Measurements from ENCODE around the gene CDK5RAP2.
"Not testable (repeated sequence)": the region's sequence is repeated elsewhere in the genome, so short reads cannot be mapped to it uniquely, and the experiment has no call there.

CDK5RAP2 gene

DNA sequence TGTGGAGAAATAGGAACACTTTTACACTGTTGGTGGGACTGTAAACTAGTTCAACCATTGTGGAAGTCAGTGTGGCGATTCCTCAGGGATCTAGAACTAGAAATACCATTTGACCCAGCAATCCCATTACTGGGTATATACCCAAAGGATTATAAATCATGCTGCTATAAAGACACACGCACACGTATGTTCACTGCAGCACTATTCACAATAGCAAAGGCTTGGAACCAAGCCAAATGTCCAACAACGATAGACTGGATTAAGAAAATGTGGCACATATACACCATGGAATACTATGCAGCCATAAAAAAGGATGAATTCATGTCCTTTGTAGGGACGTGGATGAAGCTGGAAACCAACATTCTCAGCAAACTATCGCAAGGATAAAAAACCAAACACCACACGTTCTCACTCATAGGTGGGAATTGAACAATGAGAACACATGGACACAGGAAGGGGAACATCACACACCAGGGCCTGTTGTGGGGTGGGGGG lies 27.7 kb downstream of the CDK5RAP2 start:
- in situ Hi-C loops (cut with MboI; ENCODE audit: low sequenced_read_pairs) = not testable (repeated sequence)

GRCh38 chr9:120545701-120546550 lies 34.0 kb downstream of the CDK5RAP2 start:
- in situ Hi-C loops (cut with MboI; ENCODE audit: low sequenced_read_pairs) = no loop called here

GRCh38 chr9:120544441-120544840 lies 35.5 kb downstream of the CDK5RAP2 start:
- in situ Hi-C loops (cut with MboI; ENCODE audit: low sequenced_read_pairs) = no loop called here

GRCh38 chr9:120542701-120543490 lies 37.1 kb downstream of the CDK5RAP2 start:
- in situ Hi-C loops (cut with MboI; ENCODE audit: low sequenced_read_pairs) = no loop called here

DNA sequence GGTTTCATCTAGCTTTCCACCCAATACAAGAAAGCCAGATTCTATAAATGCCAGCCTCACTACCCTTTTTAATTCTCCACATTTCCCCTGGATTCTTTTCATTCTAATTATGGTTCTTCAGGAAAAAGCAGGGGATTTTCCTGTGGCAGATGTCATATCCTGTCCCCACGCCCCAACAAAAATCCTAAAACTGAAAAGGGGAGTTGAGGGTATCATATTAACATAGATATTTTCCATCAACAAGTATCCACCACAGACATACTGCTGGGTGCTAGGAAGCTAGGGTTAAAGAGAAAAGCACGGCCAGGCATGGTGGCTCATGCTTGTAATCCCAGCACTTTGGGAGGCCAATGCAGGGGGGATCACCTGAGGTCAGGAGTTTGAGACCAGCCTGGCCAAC lies 38.0 kb downstream of the CDK5RAP2 start:
- in situ Hi-C loops (cut with MboI; ENCODE audit: low sequenced_read_pairs) = no loop called here

DNA sequence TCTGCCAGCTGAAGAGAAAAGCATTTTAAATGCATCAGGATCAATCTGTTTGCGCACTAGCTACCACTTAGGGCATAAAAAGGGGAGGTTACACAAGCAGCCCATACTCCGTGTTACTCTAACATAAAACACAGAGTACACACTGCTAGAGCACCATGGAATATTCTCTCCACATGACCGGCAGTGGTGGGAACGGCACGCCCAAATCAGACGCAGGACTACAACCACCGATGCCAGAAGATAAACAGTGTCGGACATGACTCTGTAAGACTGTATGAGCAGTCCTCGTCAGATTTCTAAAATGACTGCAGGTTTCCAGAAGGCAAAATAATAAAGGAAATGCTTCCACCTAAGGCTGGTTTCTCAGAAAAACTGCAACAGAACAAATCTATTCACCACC lies 40.0 kb downstream of the CDK5RAP2 start:
- in situ Hi-C loops (cut with MboI; ENCODE audit: low sequenced_read_pairs) = no loop called here

GRCh38 chr9:120538339-120538738 lies 41.6 kb downstream of the CDK5RAP2 start:
- in situ Hi-C loops (cut with MboI; ENCODE audit: low sequenced_read_pairs) = no loop called here

- in situ Hi-C loops (cut with MboI; ENCODE audit: low sequenced_read_pairs) = no loop called here
These were observed 42.9 kb downstream of the CDK5RAP2 start for GRCh38 chr9:120536949-120537640.

DNA sequence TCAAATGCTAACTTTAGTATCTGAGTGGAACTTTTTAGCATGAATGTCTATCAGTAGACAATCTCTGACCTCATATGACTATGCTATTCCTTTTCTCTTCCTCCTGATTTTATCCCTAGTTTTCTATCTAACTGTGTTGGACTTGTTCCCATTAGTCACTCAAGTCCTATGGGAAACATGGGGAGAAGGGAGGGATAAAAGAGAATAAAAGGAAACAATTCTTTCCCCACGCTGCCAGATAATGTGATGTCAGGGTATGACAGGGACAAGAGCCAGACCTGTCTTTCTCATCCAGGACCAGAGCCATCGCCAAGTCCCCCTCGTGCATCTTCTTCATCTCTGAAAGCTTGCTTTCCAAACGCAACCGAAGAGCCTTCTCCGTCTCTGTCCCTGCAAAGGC lies 43.9 kb downstream of the CDK5RAP2 start:
- in situ Hi-C loops (cut with MboI; ENCODE audit: low sequenced_read_pairs) = no loop called here

GRCh38 chr9:120534266-120534665 lies 45.7 kb downstream of the CDK5RAP2 start:
- in situ Hi-C loops (cut with MboI; ENCODE audit: low sequenced_read_pairs) = no loop called here

DNA sequence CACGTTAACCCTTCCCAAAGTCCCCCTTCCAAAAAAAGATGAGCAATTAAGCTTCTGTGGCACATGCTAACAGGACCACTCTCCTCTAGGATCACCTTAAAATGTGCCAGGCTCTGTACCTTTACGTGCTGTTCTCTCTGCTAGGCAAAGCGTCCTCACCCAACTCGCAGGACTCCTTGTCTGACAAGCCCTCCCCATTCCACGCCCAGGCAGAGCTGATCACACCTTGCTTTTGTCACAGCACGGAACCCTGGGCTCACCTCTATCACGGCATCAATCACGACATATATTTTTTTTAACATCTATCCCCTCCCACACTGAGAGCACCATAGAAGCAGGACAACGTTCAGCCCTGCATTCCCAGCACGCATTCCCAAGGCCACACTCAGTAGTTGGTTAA lies 47.1 kb downstream of the CDK5RAP2 start:
- in situ Hi-C loops (cut with MboI; ENCODE audit: low sequenced_read_pairs) = no loop called here

GRCh38 chr9:120532475-120532874 lies 47.5 kb downstream of the CDK5RAP2 start:
- in situ Hi-C loops (cut with MboI; ENCODE audit: low sequenced_read_pairs) = no loop called here

GRCh38 chr9:120531683-120532300 lies 48.2 kb downstream of the CDK5RAP2 start:
- in situ Hi-C loops (cut with MboI; ENCODE audit: low sequenced_read_pairs) = no loop called here

- in situ Hi-C loops (cut with MboI; ENCODE audit: low sequenced_read_pairs) = not testable (repeated sequence)
These were observed 49.6 kb downstream of the CDK5RAP2 start for GRCh38 chr9:120530220-120530832.

DNA sequence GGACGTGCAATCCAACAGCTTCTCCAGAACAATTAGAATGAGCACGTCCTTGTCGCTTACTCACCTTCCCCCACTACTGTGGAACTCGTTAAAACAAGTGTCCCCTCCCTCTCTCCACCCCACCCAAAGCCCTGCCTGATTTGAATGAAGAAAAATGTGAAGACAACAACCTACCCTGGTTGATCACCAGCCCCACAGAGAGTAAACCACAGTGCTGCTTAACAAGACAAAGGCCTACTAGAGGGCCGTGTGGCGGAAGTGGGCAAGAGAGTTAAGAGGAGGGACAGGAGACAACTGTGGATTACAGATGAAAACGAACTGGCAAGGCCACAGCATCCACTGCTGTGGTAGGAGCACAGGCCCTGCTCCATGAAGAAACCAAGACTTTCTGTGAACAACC lies 51.1 kb downstream of the CDK5RAP2 start:
- in situ Hi-C loops (cut with MboI; ENCODE audit: low sequenced_read_pairs) = no loop called here

DNA sequence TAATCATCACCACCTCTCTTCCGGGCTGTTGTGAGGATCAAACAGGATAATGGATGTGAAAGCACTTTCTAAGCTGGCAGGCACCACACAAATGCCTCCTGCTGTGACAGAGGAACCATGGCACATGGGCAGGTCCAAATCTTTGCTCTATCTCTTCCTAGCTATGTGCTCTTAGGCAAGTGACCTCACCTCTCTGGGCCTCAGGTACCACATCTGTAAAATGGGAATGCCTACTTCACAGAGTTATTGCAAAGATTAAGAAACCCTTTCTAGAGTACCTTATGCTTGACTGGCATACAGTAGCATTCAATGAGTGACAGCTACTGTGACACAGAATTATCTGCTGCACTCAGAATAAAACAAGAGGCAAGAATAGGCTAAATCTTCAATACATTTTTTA lies 51.6 kb downstream of the CDK5RAP2 start:
- in situ Hi-C loops (cut with MboI; ENCODE audit: low sequenced_read_pairs) = no loop called here

GRCh38 chr9:120526534-120526933 lies 53.4 kb downstream of the CDK5RAP2 start:
- in situ Hi-C loops (cut with MboI; ENCODE audit: low sequenced_read_pairs) = no loop called here

GRCh38 chr9:120524863-120525262 lies 55.1 kb downstream of the CDK5RAP2 start:
- in situ Hi-C loops (cut with MboI; ENCODE audit: low sequenced_read_pairs) = no loop called here

DNA sequence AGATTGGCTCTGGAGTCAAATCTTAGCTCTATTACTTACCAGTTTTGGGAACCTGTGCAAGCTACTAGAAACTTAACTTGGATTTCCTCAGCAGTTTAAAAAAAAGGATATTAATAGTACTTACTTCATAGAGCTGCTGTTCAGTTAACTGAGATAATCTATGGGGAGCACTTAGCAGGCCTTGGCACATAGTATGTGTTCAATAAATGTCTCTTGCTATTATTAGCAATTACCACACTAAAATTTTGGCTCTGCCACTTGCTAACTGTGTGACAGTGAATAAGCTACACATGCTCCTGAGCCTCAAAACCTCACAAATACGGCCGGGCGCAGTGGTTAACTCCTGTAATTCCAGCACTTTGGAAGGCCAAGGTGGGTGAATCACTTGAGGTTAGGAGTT lies 55.9 kb downstream of the CDK5RAP2 start:
- in situ Hi-C loops (cut with MboI; ENCODE audit: low sequenced_read_pairs) = no loop called here

DNA sequence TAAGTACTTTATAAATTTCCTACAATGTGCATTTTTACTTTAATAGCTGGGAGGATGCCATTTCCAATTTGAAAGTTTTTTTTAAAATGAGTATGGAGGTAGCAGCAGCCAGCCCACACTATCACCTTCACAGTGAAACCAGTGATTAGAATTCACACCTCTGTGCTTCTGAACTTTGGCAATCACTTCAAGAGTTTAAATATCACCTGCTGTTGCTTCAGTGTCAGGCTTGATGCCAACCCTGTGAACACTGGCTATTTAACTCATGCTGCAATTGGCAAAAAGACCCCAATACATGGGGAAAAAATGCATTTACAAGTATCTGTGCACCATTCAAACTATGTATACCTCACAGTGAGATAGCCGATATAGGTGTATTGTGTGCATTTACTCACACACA lies 57.4 kb downstream of the CDK5RAP2 start:
- in situ Hi-C loops (cut with MboI; ENCODE audit: low sequenced_read_pairs) = no loop called here
